ENCODE measurements around the gene NF2.

Gene NF2

DNA sequence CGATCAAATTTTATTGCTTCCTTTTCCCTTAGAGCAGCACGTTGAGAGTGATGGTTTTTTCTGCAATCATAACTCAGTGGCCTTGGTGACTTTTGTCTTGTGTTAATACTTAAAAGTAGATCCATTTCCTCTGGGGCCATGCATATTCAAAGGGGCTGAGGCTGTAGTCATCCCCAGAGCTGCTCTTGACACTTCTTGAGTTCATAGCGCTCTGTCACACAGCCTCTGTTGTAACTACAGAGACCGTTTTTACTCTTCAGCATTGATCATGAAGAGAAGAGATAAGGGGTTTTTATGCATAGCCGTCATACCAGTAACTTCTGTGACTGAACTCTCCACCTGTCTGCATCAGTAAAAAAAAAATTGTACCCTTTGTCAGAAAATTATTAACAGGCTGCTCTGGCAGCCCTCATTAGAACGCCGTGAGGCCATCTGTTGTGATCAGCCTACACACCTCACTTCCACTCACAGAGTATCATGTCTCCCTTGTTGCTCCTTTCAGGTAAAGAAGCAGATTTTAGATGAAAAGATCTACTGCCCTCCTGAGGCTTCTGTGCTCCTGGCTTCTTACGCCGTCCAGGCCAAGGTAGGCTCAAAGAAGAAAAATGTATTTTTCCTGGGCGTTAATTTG lies 38.4 kb downstream of the NF2 start:
- Histone ChIP-seq H2AFZ (peak overlapping the region; percentile 8), H3K27me3 (ENCODE audit: control insufficient read depth, insufficient read depth, low read length) (no peaks in the 10 kb centered on the region), H3K36me3 (ENCODE audit: control insufficient read depth, insufficient read depth, low read length) (no peaks in the 10 kb centered on the region), H3K4me2 (ENCODE audit: low read length) (no peak overlapping the region), H3K27ac (peak overlapping the region; percentile 48), H3K9me3 (ENCODE audit: control insufficient read depth, low read length) (no peaks in the 10 kb centered on the region), H3K9ac (no peak overlapping the region), H3K79me2 (peaks cover 2% of the 10 kb centered on the region), H3K4me3 (ENCODE audit: low read depth, low read length) (no peak overlapping the region), H3K4me1 (peaks cover 11% of the 10 kb centered on the region)
- TF ChIP-seq, protein P1, sequence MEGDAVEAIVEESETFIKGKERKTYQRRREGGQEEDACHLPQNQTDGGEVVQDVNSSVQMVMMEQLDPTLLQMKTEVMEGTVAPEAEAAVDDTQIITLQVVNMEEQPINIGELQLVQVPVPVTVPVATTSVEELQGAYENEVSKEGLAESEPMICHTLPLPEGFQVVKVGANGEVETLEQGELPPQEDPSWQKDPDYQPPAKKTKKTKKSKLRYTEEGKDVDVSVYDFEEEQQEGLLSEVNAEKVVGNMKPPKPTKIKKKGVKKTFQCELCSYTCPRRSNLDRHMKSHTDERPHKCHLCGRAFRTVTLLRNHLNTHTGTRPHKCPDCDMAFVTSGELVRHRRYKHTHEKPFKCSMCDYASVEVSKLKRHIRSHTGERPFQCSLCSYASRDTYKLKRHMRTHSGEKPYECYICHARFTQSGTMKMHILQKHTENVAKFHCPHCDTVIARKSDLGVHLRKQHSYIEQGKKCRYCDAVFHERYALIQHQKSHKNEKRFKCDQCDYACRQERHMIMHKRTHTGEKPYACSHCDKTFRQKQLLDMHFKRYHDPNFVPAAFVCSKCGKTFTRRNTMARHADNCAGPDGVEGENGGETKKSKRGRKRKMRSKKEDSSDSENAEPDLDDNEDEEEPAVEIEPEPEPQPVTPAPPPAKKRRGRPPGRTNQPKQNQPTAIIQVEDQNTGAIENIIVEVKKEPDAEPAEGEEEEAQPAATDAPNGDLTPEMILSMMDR (IDR thresholded peaks at IDR 0.05), result no peak

DNA sequence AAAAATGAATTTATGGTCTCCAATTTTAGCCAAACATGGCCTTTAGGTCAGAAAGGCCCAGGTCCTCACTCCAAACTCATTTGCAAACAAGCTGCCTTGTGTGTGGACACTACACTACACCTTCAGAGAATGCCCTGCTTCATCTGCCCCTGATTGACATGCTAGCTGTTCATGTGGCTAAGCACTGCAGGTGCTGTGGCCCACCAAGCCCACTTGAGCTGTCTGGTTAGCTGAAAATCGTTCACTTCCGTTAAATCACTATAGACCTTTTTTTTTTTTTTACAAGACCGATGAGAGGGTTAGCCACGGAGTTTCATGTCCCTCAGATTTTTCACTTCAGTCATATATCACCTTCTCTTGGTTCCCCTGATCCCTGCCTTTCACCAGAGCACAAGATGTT lies 39.3 kb downstream of the NF2 start:
- Histone ChIP-seq H3K9me3 (ENCODE audit: control insufficient read depth, low read length) (no peaks in the 10 kb centered on the region), H3K27me3 (ENCODE audit: control insufficient read depth, insufficient read depth, low read length) (no peaks in the 10 kb centered on the region), H3K79me2 (peaks cover 2% of the 10 kb centered on the region), H3K4me3 (ENCODE audit: low read depth, low read length) (no peak overlapping the region), H3K27ac (no peak overlapping the region), H3K36me3 (ENCODE audit: control insufficient read depth, insufficient read depth, low read length) (no peaks in the 10 kb centered on the region), H3K4me1 (peaks cover 14% of the 10 kb centered on the region), H2AFZ (no peak overlapping the region), H3K4me2 (ENCODE audit: low read length) (no peak overlapping the region), H3K9ac (no peak overlapping the region)
- TF ChIP-seq, protein P1 (IDR thresholded peaks at IDR 0.05), result no peak

DNA sequence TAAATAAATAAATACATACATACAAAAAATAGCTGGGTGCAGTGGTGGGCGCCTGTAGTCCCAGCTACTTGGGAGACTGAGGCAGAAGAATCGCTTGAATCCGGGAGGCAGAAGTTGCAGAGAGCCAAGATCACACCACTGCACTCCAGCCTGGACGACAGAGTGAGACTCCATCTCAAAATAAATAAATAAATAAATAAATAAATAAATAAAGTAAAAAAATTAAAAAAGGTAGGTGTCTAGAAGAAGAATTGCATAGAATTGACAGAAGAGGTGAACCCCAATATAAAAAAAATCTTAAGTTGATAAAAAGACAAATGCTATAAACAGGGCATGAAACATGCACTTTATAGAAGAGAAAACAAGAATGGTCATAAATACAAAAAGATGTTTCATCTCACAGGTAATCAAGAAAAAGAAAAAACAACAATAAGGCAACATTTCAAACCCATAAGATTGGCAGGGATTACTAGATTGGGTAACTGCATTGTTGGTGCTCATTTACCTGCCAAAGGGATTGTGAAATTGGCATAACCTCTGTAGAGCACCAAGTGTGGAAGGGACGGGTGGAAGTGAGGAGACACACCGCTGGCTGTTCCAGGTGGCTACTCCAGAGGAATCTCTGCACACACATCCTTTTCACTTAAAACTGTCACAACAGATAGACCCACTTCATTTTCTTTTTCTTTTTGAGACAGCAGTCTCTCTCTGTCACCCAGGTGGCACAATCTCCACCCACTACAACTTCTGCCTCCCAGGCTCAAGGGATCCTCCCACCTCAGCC lies 44.7 kb downstream of the NF2 start:
- Histone ChIP-seq H3K9ac (no peak overlapping the region), H3K4me1 (peaks cover 26% of the 10 kb centered on the region), H3K36me3 (ENCODE audit: control insufficient read depth, insufficient read depth, low read length) (no peaks in the 10 kb centered on the region), H3K4me3 (ENCODE audit: low read depth, low read length) (no peak overlapping the region), H3K27me3 (ENCODE audit: control insufficient read depth, insufficient read depth, low read length) (no peaks in the 10 kb centered on the region), H2AFZ (peak overlapping the region; percentile 17), H3K4me2 (ENCODE audit: low read length) (peak overlapping the region; percentile 46), H3K79me2 (no peaks in the 10 kb centered on the region), H3K27ac (peak overlapping the region; percentile 42), H3K9me3 (ENCODE audit: control insufficient read depth, low read length) (no peaks in the 10 kb centered on the region)
- TF ChIP-seq, protein P1 (IDR thresholded peaks at IDR 0.05), result no peak

DNA sequence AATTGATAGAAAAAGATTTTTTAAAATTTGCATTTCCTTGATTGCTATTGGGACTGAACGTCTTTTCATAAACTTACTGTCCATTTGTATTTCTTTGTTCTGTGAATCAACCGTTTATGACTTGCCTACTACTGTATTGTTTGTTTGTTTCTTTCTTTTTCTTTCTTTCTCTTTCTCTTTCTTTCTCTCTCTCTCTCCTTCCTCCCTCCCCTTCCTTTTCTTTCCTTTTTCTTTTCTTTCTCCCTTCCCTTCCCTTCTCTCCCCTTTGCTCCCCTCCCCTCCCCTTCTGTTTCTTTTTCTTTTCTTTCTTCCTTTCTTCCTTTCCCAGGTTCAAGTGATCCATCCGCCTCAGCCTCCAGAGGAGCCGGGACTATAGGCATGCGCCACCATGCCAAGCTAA lies 46.9 kb downstream of the NF2 start:
- Histone ChIP-seq H3K27ac (peak overlapping the region; percentile 89), H2AFZ (no peak overlapping the region), H3K9ac (no peak overlapping the region), H3K4me3 (ENCODE audit: low read depth, low read length) (no peak overlapping the region), H3K36me3 (ENCODE audit: control insufficient read depth, insufficient read depth, low read length) (no peaks in the 10 kb centered on the region), H3K4me2 (ENCODE audit: low read length) (peak overlapping the region; percentile 31), H3K4me1 (peaks cover 33% of the 10 kb centered on the region), H3K9me3 (ENCODE audit: control insufficient read depth, low read length) (no peaks in the 10 kb centered on the region), H3K27me3 (ENCODE audit: control insufficient read depth, insufficient read depth, low read length) (no peaks in the 10 kb centered on the region), H3K79me2 (no peaks in the 10 kb centered on the region)
- TF ChIP-seq, protein P1 (IDR thresholded peaks at IDR 0.05), result no peak
